Liver (tissue), 3 donors: ENCODE data around the gene HIPK2.

Experiments used
- CTCF ChIP-seq: fragments of 150-350 bp; IDR thresholded peaks from 2 replicates; pipeline ENCODE4 v1.5.1; 2017; ENCODE audit warnings: improper control_type of control experiment, low read depth, low read length; ENCODE audit not compliant: missing input control
- FOXA1 ChIP-seq: IDR thresholded peaks from 2 replicates; pipeline ENCODE4 v1.6.1; 2016; ENCODE audit warnings: antibody characterized with exemption
- TAF1 ChIP-seq: conservative IDR thresholded peaks from 2 replicates; pipeline ENCODE4 v1.6.1; 2016; ENCODE audit warnings: antibody characterized with exemption, mild to moderate bottlenecking
- YY1 ChIP-seq: IDR thresholded peaks from 2 replicates; pipeline ENCODE4 v1.6.1; 2016; ENCODE audit warnings: antibody characterized with exemption, mild to moderate bottlenecking
- TF ChIP-seq, protein P1 (sequence below): IDR thresholded peaks from 2 replicates; pipeline ENCODE4 v1.6.1; 2016; ENCODE audit warnings: antibody characterized with exemption
- TF ChIP-seq, protein P2 (sequence below): IDR thresholded peaks from 2 replicates; pipeline ENCODE4 v1.6.1; 2016; ENCODE audit warnings: antibody characterized with exemption
- TF ChIP-seq, protein P3 (sequence below): IDR thresholded peaks from 2 replicates; pipeline ENCODE4 v1.6.1; 2016; ENCODE audit warnings: antibody characterized with exemption, mild to moderate bottlenecking
- donor health status: healthy.
- donor health status: healthy.

DNA sequence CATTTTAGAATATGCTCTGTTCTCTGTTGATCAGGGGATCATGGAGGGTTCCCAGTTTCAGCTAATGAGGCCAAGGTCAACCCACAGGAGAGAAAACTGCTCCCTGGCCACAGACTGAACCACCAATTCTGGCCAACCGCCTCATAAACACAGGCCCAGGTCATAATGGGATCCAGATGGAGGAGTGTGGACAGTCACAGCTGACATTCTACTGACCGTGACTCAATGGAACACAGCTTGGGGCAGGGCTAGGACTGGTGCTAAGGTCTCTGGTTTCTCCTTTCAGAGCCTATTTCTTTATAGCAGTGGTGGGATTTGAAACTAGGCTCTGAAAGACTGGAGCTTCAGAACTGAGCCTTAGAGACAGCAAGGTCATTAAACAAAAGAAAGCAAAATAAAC lies 68.3 kb downstream of the HIPK2 start:
- TF ChIP-seq YY1 (no peak), CTCF (no peak), TAF1 (no peak), FOXA1 (no peak)
- TF ChIP-seq, protein P1, sequence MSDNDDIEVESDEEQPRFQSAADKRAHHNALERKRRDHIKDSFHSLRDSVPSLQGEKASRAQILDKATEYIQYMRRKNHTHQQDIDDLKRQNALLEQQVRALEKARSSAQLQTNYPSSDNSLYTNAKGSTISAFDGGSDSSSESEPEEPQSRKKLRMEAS = no peak
- TF ChIP-seq, protein P2, sequence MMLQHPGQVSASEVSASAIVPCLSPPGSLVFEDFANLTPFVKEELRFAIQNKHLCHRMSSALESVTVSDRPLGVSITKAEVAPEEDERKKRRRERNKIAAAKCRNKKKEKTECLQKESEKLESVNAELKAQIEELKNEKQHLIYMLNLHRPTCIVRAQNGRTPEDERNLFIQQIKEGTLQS = no peak
- TF ChIP-seq, protein P3, sequence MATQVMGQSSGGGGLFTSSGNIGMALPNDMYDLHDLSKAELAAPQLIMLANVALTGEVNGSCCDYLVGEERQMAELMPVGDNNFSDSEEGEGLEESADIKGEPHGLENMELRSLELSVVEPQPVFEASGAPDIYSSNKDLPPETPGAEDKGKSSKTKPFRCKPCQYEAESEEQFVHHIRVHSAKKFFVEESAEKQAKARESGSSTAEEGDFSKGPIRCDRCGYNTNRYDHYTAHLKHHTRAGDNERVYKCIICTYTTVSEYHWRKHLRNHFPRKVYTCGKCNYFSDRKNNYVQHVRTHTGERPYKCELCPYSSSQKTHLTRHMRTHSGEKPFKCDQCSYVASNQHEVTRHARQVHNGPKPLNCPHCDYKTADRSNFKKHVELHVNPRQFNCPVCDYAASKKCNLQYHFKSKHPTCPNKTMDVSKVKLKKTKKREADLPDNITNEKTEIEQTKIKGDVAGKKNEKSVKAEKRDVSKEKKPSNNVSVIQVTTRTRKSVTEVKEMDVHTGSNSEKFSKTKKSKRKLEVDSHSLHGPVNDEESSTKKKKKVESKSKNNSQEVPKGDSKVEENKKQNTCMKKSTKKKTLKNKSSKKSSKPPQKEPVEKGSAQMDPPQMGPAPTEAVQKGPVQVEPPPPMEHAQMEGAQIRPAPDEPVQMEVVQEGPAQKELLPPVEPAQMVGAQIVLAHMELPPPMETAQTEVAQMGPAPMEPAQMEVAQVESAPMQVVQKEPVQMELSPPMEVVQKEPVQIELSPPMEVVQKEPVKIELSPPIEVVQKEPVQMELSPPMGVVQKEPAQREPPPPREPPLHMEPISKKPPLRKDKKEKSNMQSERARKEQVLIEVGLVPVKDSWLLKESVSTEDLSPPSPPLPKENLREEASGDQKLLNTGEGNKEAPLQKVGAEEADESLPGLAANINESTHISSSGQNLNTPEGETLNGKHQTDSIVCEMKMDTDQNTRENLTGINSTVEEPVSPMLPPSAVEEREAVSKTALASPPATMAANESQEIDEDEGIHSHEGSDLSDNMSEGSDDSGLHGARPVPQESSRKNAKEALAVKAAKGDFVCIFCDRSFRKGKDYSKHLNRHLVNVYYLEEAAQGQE = no peak
